HUES6 (cell line): ENCODE results near the gene VSIG10.
"Not testable (repeated sequence)": the region's sequence is repeated elsewhere in the genome, so short reads cannot be mapped to it uniquely, and the experiment has no call there.

Experiments
- H3K27ac ChIP-seq: 2 replicates; pipeline ENCODE4 v1.7.0; 2013; ENCODE audit warnings: low read depth, mild to moderate bottlenecking, low read length, inconsistent platforms
- H3K27me3 ChIP-seq: 2 replicates; pipeline ENCODE4 v1.6.1; 2013; ENCODE audit warnings: low read length; ENCODE audit not compliant: control insufficient read depth, insufficient read depth
- H3K36me3 ChIP-seq: 2 replicates; pipeline ENCODE4 v1.6.1; 2013; ENCODE audit warnings: low read length; ENCODE audit not compliant: control insufficient read depth, insufficient read depth
- H3K4me1 ChIP-seq: 2 replicates; pipeline ENCODE4 v1.6.1; 2013; ENCODE audit warnings: low read length; ENCODE audit not compliant: control insufficient read depth, insufficient read depth
- H3K4me3 ChIP-seq: 2 replicates; pipeline ENCODE4 v1.5.1; 2013; ENCODE audit warnings: low read depth, low read length
- H3K9ac ChIP-seq: one replicate; pipeline ENCODE4 v1.6.1; 2013; ENCODE audit warnings: mild to moderate bottlenecking, low read length
- H3K9me3 ChIP-seq: 2 replicates; pipeline ENCODE4 v1.6.1; 2013; ENCODE audit warnings: low read depth, low read length; ENCODE audit not compliant: control insufficient read depth, insufficient read depth

The VSIG10 gene

DNA sequence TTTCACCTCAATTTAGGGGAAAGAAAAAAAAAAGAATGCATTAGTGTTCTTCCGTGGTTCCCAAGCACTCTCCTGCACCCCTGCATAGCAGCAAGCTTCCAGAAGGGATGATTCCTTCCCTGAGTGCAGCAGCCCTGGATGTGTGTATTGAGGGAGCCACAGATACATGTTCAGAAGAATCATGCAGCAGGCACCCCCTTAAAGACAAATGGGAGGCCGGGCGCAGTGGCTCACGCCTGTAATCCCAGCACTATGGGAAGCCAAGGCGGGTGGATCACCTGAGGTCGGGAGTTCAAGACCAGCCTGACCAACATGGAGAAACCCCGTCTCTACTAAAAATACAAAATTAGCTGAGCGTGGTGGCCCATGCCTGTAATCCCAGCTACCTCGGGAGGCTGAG, 22.3 kb downstream of the VSIG10 start:
- H3K27me3 ChIP-seq, H3K27ac ChIP-seq, H3K9ac ChIP-seq, H3K4me3 ChIP-seq, H3K4me1 ChIP-seq, H3K9me3 ChIP-seq: not testable (repeated sequence)
- H3K36me3 ChIP-seq = peaks cover 82% of the 10 kb centered on the region

DNA sequence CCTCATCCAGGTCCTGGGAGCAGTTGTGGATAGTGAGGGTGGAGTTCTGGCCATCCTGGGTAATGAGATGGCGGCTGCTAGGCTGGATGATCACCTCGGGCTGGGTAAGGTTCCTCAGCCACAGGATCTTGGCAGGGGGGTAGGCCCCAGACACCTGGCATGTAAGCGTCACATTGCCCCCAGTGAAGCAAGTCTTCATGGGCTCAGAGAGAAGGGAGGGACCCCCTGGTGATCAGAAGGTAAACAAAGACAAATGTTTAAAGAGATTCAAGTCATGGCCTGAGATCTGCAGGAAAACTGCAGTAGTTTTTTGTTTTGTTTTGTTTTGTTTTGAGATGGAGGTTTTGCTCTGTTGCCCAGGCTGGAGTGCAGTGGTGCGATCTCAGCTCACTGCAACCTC, 30.0 kb downstream of the VSIG10 start:
- H3K9ac ChIP-seq = no peak overlapping the region
- H3K9me3 ChIP-seq = no peaks in the 10 kb centered on the region
- no peak overlapping the region for H3K27ac ChIP-seq
- no peaks in the 10 kb centered on the region for H3K27me3 ChIP-seq
- no peak overlapping the region for H3K4me3 ChIP-seq
- H3K36me3 ChIP-seq = peaks cover 68% of the 10 kb centered on the region
- no peaks in the 10 kb centered on the region for H3K4me1 ChIP-seq

DNA sequence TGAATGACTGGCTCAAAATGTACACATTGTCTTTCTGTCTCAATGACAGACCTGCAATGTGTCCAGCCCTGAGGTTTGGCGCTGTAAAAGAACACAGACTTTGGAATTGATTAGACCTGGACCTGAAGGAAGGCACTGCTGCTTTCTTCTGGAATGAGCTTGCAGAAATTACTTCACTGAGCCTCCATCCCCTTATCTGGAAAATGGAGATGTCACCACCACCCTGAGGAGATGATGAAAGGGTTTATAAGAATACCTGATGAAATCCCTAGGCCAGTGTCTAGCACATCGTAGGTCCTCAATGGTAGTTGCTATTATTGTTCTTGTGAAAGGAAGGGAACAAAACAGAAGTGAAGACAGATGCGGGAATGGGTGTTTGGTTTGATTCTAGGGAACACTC, 33.2 kb downstream of the VSIG10 start:
- Histone ChIP-seq H3K27ac (no peak overlapping the region), H3K4me1 (no peaks in the 10 kb centered on the region), H3K9me3 (no peaks in the 10 kb centered on the region), H3K9ac (no peak overlapping the region), H3K4me3 (no peak overlapping the region), H3K36me3 (peaks cover 68% of the 10 kb centered on the region), H3K27me3 (no peaks in the 10 kb centered on the region)

- Histone ChIP-seq H3K36me3 (peaks cover 62% of the 10 kb centered on the region), H3K27ac (no peak overlapping the region), H3K4me1 (peaks cover 10% of the 10 kb centered on the region), H3K9ac (no peak overlapping the region), H3K4me3 (no peak overlapping the region), H3K27me3 (no peaks in the 10 kb centered on the region), H3K9me3 (no peaks in the 10 kb centered on the region)
Observed at GRCh38 chr12:118068445-118068844, 35.4 kb downstream of the VSIG10 start.

- H3K4me3 ChIP-seq = no peak overlapping the region
- no peak overlapping the region for H3K9ac ChIP-seq
- H3K27ac ChIP-seq = no peak overlapping the region
Observed at GRCh38 chr12:118065380-118065779, 38.4 kb downstream of the VSIG10 start.

GRCh38 chr12:118064608-118065007, 39.2 kb downstream of the VSIG10 start:
- Histone ChIP-seq H3K9me3 (no peaks in the 10 kb centered on the region), H3K36me3 (peaks cover 32% of the 10 kb centered on the region), H3K4me3 (no peak overlapping the region), H3K9ac (no peak overlapping the region), H3K27me3 (no peaks in the 10 kb centered on the region), H3K27ac (no peak overlapping the region), H3K4me1 (peaks cover 19% of the 10 kb centered on the region)

More at GRCh38 chr12:118065380-118065779, 38.4 kb downstream of the VSIG10 start:
- Histone ChIP-seq H3K9me3 (no peaks in the 10 kb centered on the region), H3K27me3 (no peaks in the 10 kb centered on the region), H3K4me1 (peaks cover 12% of the 10 kb centered on the region), H3K36me3 (peaks cover 37% of the 10 kb centered on the region)

GRCh38 chr12:118063576-118064391, 40.0 kb downstream of the VSIG10 start:
- Histone ChIP-seq H3K9me3 (no peaks in the 10 kb centered on the region), H3K4me3 (peak overlapping the region; percentile 81; the same call in 1 of the 2 replicates), H3K4me1 (peaks cover 22% of the 10 kb centered on the region), H3K27me3 (no peaks in the 10 kb centered on the region), H3K9ac (no peak overlapping the region), H3K27ac (peak overlapping the region; percentile 44; the same call in 1 of the 2 replicates), H3K36me3 (peaks cover 30% of the 10 kb centered on the region)

DNA sequence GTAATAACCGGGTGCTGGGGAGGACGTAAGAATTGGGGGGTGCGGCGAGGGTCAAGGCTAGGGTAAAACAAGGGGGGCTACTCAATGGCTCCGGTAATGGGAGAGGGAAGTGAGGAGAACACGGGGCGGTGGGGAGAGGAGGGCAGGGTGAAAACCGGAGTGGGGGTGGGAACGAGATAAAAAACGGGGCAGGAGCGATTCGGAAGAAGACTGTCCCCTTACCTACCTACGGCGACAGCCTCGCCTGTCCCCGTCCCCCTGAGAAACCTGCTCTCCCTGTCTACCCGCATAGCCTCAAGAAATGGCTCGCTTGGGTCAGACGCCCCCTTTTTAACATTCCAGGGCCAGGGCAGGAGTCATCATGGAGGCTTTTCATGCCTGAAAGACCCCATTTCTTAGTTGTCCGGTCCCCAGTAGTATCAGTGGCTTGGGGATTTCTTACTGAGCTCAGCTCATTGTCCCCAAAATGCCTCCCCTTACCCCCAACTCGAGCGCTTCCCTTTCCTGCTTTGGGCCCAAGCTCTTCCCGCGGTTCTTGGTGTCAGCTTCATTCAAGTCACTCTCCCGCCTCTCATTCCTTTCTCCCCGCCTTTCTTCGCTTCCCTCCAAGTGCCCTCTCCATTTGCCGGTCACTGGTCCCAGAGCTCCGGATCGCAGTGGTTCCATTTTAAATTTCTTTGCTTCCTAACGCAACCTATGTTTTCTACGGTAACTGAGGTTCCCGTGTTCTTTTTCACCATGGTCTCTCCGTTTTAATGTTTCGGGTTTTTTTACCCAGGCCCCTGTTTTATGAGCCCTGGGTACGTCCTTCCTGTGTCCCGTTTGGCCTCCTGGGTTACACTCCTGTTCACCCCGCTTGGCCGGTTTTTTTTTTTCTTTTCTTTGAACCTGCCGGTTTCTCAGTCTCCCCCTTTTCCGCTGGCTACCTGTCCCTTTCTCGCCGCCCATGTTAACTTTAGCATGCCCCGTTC, 41.7 kb downstream of the VSIG10 start:
- Histone ChIP-seq H3K4me1 (peaks cover 22% of the 10 kb centered on the region), H3K4me3 (peak overlapping the region; percentile 81), H3K27ac (peak overlapping the region; percentile 96), H3K9ac (peak overlapping the region; percentile 99), H3K27me3 (no peaks in the 10 kb centered on the region), H3K9me3 (no peaks in the 10 kb centered on the region), H3K36me3 (peaks cover 19% of the 10 kb centered on the region)

DNA sequence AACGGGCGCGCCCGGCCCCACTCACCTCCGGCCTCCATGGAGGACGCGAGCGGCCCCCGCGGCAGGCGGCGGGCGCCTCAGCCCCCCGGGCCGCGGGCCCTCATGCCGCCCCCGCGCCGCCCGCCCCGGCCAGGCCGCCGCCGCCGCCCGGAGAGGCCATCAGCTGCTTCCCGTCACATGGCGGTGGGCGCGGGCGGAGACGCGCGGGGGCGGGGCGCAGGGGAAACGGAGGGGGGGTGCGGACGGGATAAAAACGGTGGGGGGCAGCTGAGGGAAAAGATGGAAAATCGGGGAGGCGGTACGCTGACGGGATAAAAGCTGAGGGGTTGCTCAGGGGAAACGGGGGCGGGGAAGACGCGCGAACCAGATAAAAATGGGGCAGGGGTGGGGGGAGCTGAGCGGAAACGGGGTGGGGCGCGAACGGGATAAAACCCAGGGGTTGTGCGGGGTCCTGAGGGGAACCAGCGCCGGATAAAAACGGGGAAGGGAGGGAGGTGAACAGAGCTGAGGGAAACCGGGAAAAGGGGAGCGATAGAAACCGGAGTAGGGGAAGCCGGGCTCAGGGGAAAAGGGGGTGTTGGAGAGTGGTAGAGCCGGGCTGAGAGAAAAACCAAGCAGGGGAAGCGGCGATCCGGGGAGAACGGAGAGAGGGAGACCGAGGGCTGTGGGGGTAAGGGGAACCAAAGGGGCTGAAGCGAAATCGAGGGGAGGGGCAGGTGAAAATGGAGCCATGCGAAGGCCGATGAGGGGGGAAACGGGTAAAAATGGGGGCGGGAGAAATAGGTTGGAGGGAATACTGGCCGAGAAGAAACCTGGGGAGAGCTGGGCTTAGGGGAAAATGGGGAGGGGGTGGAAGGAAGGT, 42.6 kb downstream of the VSIG10 start, which contains the start of gene WSB2:
Gene WSB2, minus strand, starts transcription at position 169 of the 862 bp plus-strand sequence. Its CDS starts 131 bp downstream, at position 38.
- Histone ChIP-seq H3K4me1 (peaks cover 22% of the 10 kb centered on the region), H3K9ac (peak within 1 kb of the TSS; percentile 99), H3K4me3 (peak within 1 kb of the TSS; percentile 81), H3K27ac (peak within 1 kb of the TSS; percentile 96), H3K9me3 (no peaks in the 10 kb centered on the region), H3K36me3 (peaks cover 10% of the 10 kb centered on the region), H3K27me3 (no peaks in the 10 kb centered on the region)

DNA sequence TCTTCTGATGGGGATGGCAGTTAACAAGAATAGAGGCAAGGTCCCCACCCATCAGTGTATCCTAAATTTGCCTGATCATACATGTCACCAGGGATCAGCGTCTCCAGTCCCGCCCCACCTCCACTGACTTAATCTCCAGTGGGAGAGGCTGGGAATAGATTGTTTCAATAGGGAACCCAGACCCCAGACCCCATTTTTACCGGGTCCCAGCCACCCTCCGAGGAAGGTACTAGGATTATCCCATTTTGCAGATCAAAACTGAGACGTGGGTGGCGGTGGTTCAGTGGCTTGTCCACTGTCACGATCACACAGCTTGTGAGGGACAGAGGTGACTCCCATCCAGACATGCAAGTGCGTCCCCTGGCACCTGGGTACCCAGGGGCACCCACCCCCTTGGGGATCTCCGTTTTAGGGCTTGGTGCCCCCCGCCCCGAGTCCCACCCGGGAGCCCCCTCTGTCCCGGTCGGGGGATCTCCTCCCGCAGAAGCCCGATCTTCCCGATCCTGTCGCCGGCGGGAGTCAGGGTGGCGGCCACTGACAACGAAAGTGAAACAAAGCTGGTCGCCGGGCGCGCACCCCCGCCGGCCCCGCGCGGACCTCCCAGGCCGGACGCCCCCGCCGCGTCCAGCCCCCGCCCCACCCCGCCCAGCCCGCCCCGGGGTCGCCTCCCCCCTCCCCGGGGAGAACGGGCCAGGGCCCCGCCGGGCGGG, 43.4 kb downstream of the VSIG10 start:
- H3K4me1 ChIP-seq = peaks cover 22% of the 10 kb centered on the region
- peak overlapping the region; percentile 70; the same call in 1 of the 2 replicates for H3K27ac ChIP-seq
- peak overlapping the region; percentile 81 for H3K4me3 ChIP-seq
- 0 out of 2 replicates have a peak, but pooled peaks cover 3% of the 10 kb centered on the region for H3K36me3 ChIP-seq
- peak overlapping the region; percentile 89 for H3K9ac ChIP-seq
- no peaks in the 10 kb centered on the region for H3K9me3 ChIP-seq
- no peaks in the 10 kb centered on the region for H3K27me3 ChIP-seq
